NB4 (cell line): ENCODE data around the gene SLC25A25.
A peak's percentile ranks its signal among the peaks of the same experiment; 100 is the strongest.
"Not testable (repeated sequence)": the region's sequence is repeated elsewhere in the genome, so short reads cannot be mapped to it uniquely, and the experiment has no call there.

Experiments used
- DNase-seq: peaks from one replicate; pipeline ENCODE4 v3.0.0; 2010; ENCODE audit warnings: low read depth
- H3K4me3 ChIP-seq: one replicate; pipeline ENCODE4 v1.5.1; 2011; ENCODE audit warnings: mild to moderate bottlenecking, low read depth, low read length, moderate library complexity
- MYC ChIP-seq: IDR thresholded peaks from 2 replicates; pipeline ENCODE4 v1.6.1; 2011; ENCODE audit warnings: low read depth, low read length
- POLR2A ChIP-seq: IDR thresholded peaks from 2 replicates; pipeline ENCODE4 v1.6.1; 2011; ENCODE audit warnings: mild to moderate bottlenecking; ENCODE audit not compliant: insufficient read length; ENCODE audit errors: extremely low read depth
- TF ChIP-seq, protein P1 (sequence below): IDR thresholded peaks from one replicate; pipeline ENCODE4 v1.5.1; 2012; ENCODE audit warnings: low read depth, low read length
- TF ChIP-seq, protein P2 (sequence below): IDR thresholded peaks from 2 replicates; pipeline ENCODE4 v1.6.1; 2011; ENCODE audit warnings: low read depth, low read length

Gene SLC25A25

DNA sequence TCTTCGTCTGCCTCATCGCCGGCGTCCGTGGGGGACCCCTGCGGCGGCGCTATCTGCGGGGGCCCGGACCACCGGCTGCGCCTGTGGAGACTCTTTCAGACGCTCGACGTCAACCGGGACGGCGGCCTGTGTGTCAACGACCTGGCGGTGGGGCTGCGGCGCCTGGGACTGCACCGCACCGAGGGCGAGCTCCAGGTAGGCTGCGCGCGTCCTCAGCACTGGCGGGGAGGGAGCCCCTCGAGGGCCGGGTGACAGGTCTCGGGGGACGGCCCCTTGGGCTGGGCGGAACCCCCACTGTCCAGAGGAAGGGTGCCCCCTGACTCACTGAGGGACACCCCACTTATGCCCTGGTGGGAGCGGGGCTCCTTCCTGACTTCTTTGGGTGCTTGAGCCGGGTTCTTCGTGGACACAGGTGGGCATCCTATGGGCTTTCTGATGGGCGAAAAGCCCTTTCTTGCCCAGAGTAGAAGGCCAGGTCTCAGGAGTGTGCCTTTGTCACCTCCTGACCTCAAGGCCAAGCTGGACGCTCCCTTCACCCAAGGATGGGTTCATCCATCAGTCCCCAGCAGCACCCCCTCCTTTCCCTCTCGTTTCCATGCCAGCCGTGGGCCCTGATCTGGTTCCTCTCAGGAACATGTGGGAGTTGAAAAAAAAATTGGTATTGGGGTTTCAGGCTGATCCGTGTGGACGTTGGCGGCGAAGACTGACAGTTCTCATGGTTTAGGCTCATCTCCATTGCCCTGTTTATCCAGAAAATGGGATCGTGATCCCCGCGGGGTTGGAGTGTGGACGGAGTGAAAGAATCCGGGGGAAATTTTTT, 564 bp downstream of the SLC25A25 start:
- DNase-seq, result peak; percentile 34
- peak overlapping the region; percentile 83 for H3K4me3 ChIP-seq
- TF ChIP-seq, protein P1, sequence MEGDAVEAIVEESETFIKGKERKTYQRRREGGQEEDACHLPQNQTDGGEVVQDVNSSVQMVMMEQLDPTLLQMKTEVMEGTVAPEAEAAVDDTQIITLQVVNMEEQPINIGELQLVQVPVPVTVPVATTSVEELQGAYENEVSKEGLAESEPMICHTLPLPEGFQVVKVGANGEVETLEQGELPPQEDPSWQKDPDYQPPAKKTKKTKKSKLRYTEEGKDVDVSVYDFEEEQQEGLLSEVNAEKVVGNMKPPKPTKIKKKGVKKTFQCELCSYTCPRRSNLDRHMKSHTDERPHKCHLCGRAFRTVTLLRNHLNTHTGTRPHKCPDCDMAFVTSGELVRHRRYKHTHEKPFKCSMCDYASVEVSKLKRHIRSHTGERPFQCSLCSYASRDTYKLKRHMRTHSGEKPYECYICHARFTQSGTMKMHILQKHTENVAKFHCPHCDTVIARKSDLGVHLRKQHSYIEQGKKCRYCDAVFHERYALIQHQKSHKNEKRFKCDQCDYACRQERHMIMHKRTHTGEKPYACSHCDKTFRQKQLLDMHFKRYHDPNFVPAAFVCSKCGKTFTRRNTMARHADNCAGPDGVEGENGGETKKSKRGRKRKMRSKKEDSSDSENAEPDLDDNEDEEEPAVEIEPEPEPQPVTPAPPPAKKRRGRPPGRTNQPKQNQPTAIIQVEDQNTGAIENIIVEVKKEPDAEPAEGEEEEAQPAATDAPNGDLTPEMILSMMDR, result no peak
- TF ChIP-seq MYC (no peak), POLR2A (no peak)
- TF ChIP-seq, protein P2, sequence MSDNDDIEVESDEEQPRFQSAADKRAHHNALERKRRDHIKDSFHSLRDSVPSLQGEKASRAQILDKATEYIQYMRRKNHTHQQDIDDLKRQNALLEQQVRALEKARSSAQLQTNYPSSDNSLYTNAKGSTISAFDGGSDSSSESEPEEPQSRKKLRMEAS, result no peak

DNA sequence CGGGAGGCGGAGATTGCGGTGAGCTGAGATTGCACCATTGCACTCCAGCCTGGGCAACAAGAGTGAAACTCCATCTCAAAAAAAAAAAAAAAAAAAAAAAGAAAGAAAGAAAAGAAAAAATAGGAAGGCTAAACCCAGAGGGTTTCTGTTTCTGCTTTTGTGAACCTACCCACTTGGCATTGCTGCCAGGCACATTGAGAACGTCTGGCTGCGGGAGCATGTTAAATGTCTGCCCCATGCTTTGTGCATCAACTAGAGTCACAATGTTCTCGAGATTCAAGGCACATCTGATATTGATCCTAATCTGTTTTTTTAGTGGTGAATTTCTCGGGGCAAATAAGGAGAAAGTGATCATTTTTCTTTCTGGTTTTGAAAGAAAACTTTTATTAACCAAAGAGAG, 2.8 kb downstream of the SLC25A25 start:
- no peak for DNase-seq
- peak overlapping the region; percentile 11 for H3K4me3 ChIP-seq
- no peak for TF ChIP-seq MYC
- TF ChIP-seq, protein P2, result no peak
- no peak for TF ChIP-seq POLR2A
- TF ChIP-seq, protein P1, result no peak

DNA sequence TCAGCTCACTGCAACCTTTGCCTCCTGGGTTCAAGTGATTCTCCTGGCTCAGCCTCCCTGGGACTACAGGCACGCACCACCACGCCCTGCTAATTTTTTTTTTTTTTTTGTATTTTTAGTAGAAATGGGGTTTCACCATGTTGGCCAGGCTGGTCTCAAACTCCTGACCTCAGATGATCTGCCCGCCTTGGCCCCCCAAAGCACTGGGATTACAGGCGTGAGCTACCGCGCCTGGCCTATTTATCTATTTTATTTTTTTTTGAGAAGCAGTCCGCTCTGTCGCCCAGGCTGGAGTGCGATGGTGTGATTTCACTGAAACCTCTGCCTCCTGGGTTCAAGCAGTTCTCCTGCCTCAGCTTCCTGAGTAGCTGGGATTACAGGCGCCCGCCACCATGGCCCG, 3.4 kb downstream of the SLC25A25 start:
- DNase-seq, result not testable (repeated sequence)
- H3K4me3 ChIP-seq, result peak overlapping the region; percentile 11

DNA sequence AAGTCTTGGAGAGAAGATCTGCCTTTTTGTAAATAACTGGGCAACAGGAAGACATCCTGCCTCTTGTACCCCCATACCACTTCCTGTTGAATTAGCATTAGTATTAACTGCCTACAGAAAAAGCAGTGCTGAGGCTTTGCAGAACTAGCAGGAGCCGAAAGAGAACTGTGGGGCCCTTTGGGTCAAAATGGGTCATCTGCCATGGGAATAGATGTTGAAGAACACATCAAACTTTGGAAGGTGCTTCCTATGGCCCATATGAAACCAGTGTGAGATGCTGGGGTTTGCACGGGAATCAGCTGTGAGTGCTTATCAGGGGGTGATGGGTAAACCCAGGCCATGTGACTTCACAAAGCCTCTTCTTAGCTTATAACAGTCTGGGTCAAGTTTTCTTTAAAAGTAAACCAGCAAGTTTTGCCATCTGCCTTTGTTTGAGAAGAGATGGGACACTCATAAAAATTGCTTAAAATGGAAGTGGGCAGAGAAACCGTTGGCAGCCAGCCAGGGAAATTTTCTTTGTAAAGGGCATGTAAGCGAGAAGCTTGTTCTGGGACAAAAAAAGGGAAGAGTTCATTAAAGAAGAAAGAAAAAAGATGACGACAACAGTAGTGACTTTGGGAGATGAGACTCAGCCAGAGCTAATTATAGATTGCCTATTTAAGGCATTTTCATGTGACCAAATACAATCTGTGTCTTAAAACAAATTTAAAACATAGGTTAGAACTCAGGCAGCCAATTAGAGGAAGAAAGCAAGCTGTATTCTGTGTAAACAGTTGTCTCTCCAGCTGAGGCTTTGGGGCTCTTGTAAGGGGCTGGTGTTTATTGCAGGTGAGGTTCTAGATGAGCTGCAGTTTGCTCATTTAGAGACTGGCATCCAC, 4.4 kb downstream of the SLC25A25 start:
- peak overlapping the region; percentile 18 for H3K4me3 ChIP-seq
- TF ChIP-seq POLR2A (no peak), MYC (no peak)
- TF ChIP-seq, protein P1, result no peak
- TF ChIP-seq, protein P2, result peak; percentile 91
- DNase-seq, result peak; percentile 88

DNA sequence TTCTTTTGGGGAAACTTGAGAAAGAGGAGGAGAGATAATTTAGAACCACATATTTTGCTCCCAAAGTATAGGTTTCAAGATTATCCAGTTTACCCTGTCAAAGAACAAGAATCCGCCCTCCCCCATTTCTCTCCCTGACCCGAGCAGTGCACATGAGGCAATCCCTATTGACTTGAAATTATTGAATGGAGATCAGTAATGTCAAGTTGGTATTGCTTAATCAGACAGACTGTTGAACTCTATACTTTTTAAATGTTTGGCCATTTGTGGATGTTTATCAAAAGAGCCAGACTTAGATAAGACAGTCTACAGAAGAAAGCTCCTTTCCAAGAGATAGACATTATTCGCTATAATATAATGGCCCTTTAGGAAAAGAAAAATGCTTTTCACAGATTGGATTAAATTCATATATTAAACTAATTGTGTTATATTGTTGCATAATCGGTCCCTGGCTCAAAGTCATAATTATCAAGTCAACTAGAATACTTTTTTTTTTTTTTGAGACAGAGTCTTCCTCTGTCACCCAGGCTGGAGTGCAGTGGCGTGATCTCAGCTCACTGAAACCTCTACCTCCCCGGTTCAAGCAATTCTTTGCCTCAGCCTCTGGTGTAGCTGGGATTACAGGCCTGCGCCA, 5.3 kb downstream of the SLC25A25 start:
- TF ChIP-seq, protein P2, result no peak
- TF ChIP-seq, protein P1, result no peak
- DNase-seq, result no peak
- peak overlapping the region; percentile 18 for H3K4me3 ChIP-seq

DNA sequence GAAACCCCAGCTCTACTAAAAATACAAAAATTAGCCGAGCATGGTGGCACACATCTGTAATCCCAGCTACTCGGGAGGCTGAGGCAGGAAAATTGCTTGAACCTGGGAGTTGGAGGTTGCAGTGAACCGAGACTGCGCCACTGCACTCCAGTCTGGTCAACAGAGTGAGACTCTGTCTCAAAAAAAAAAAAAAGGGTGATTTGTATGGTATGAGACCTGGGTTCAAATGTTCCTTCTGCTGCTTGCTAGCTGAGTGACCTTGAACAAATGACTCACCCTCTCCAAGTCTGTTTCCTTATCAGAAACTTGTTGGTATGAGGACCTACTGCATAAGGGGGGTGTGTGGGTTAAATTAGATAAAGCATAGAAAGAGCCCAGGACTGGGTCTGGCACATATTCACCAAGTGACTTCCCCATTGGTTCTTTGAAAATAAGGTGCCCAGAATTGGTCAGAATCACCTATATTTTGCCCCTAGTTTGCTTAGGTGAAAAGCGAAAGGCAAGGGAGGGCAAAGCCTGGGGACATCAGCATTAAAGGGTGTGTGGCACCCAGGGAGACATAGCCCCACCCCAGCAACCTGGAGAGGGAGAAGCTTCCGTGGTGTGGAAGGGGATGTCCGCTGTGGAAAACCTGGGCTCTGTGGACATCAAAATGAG, 9.9 kb downstream of the SLC25A25 start:
- TF ChIP-seq, protein P2, result no peak
- TF ChIP-seq MYC (no peak), POLR2A (no peak)
- TF ChIP-seq, protein P1, result no peak
- no peak overlapping the region for H3K4me3 ChIP-seq
- DNase-seq, result no peak
